Right atrium auricular region (tissue), 2 donors: ENCODE data around the gene SMIM38. TPM values are rescaled to one million over a fixed set of nuclear protein-coding genes. Genes with fewer than 3 reads are reported as not detected.

Source experiments
- DNase-seq: peaks from one replicate; pipeline ENCODE4 v3.0.0-alpha.2; 2019; ENCODE audit warnings: low spot score
- H3K27ac ChIP-seq, 2 donors: fragments of 200-600 bp; sonication (generic); 1 replicate in 1 of 2; 2 replicates in 1 of 2; pipeline ENCODE4 v1.5.1; 2016 to 2019
- H3K27me3 ChIP-seq, 2 donors: fragments of 200-600 bp; sonication (generic); one replicate each; pipeline versions ENCODE4 v1.5.1 to v1.6.0; 2017 to 2019
- H3K36me3 ChIP-seq: fragments of 200-600 bp; sonication (generic); one replicate; pipeline ENCODE4 v1.5.1; 2016
- H3K4me1 ChIP-seq, 2 donors: fragments of 200-600 bp; sonication (generic); one replicate each; pipeline versions ENCODE4 v1.5.1 to v1.6.0; 2017 to 2019
- H3K4me3 ChIP-seq, 2 donors: fragments of 200-600 bp; sonication (generic); 1 replicate in 1 of 2; 2 replicates in 1 of 2; pipeline ENCODE4 v1.5.1; 2017 to 2019; ENCODE audit warnings: mild to moderate bottlenecking in 1 of 2, moderate library complexity in 1 of 2
- H3K9me3 ChIP-seq, 2 donors: fragments of 200-600 bp; sonication (generic); one replicate each; pipeline ENCODE4 v1.5.1; 2019
- total RNA-seq, 2 donors: library from RNA; depleted of rRNA; stranded (reverse); fragments of >200 nt; gene quantifications; one replicate each; pipeline ENCODE4 v1.1.0, GENCODE V29; 2016
- TF ChIP-seq, protein P1 (sequence below), 2 donors: fragments of 200-600 bp; sonication (generic); IDR thresholded peaks; one replicate each; pipeline ENCODE4 v1.5.1; 2019; ENCODE audit warnings: antibody characterized with exemption in 2 of 2

SMIM38 gene
- total RNA-seq, 2 donors from 2014 or later, result 0.35 TPM; not detected in 1

DNA sequence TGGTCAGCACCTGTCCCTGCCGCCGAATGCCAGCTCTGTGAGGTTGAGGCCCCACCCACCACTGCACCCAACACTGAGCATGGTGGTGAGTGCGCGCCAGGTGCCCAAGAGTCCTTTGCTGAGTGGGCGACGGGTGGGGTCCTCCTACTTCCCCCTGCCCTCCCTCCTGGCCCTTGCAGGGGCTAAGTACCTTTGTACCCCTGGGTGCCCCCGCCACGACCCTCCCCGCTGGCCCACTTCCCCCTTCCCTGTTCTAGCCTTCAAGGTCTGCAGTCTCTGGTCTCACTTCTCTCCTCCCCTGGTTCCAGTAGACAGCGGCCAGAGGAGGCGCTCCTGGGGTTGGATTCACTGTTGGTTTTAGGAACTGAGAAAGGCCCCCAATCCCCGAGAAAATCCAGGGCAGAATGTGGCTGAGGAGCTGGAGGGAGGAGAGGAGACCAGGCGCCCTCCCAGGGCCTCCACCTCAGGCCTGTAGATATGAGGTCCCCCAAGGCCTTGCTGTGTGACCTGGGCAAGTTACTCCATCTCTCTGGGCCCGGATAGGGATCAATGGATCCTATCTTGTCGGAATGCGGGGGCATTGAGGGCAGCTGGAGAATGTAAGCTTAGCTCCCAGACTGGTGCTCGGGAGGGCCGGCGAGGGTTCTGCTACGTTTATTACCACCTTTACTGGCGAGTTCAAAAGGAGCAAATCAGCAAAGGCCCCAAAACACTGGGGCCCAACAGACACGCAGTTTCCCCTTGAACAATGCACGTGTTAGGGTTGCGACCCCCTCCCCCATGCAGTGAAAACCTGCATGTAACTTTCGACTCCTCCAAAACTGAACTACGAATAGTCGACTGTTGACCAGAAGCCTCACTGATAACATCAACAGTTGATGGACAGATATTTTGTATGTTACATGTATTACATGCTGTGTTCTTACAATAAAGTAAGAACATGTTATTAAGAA lies 31.9 kb upstream of the SMIM38 start:
- Histone ChIP-seq H3K27ac (peak overlapping the region; percentile 23 to 50), H3K9me3 (peaks cover 0 to 12% of the 10 kb centered on the region in 2 donors), H3K36me3 (no peaks in the 10 kb centered on the region), H3K4me1 (peaks cover 0 to 40% of the 10 kb centered on the region in 2 donors), H3K27me3 (no peaks in the 10 kb centered on the region), H3K4me3 (no peak overlapping the region)
- DNase-seq, result no peak
- TF ChIP-seq, protein P1, sequence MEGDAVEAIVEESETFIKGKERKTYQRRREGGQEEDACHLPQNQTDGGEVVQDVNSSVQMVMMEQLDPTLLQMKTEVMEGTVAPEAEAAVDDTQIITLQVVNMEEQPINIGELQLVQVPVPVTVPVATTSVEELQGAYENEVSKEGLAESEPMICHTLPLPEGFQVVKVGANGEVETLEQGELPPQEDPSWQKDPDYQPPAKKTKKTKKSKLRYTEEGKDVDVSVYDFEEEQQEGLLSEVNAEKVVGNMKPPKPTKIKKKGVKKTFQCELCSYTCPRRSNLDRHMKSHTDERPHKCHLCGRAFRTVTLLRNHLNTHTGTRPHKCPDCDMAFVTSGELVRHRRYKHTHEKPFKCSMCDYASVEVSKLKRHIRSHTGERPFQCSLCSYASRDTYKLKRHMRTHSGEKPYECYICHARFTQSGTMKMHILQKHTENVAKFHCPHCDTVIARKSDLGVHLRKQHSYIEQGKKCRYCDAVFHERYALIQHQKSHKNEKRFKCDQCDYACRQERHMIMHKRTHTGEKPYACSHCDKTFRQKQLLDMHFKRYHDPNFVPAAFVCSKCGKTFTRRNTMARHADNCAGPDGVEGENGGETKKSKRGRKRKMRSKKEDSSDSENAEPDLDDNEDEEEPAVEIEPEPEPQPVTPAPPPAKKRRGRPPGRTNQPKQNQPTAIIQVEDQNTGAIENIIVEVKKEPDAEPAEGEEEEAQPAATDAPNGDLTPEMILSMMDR (IDR thresholded peaks at IDR 0.05), result no peak

DNA sequence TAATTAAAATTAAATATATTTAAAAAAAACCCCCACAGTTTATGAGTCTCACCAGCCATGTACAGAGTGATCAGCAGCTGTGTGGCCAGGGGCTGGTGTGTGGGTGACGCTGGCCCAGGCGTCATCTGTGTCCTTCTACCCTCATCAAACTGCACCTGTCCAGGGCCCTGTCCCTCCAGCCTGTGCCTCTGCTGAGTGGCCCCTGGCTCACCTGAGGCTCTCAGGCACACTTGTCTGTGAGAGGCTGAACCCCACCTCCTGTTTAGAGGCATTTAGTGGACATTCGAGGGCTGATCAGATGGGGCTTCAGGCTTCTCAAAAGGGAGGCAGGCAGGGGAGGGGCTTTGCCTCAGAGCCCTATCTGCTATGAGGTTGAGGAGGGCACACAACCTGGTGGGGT lies 29.9 kb upstream of the SMIM38 start:
- Histone ChIP-seq H3K27me3 (no peaks in the 10 kb centered on the region), H3K4me3 (no peak overlapping the region), H3K4me1 (peaks cover 0 to 43% of the 10 kb centered on the region in 2 donors), H3K9me3 (peaks cover 0 to 8% of the 10 kb centered on the region in 2 donors), H3K36me3 (no peaks in the 10 kb centered on the region), H3K27ac (no peak overlapping the region)
- no peak for DNase-seq
- TF ChIP-seq, protein P1 (IDR thresholded peaks at IDR 0.05), result no peak

DNA sequence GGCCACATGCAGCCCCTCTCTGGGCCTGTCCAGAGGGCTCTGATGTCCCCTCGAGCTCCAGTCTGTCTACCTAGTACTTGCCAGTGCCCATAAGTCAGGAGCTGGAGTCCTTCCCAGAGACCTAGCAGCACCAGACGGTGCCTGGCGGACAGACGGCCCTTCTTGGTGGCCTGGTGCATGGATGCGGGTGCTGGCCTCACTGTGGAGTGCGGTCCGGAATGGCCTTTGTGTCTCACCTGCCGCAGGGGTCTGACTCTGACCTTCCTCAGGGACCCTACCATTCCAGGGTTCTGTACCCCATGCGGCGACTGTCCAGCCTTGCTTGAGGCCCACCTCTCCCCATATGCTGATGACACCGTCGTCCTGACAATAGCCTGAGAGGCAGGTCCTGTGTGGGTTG lies 29.4 kb upstream of the SMIM38 start:
- Histone ChIP-seq H3K4me3 (no peak overlapping the region), H3K36me3 (no peaks in the 10 kb centered on the region), H3K27me3 (no peaks in the 10 kb centered on the region), H3K27ac (no peak overlapping the region), H3K9me3 (peaks cover 0 to 8% of the 10 kb centered on the region in 2 donors), H3K4me1 (peaks cover 0 to 47% of the 10 kb centered on the region in 2 donors)
- TF ChIP-seq, protein P1 (IDR thresholded peaks at IDR 0.05), result no peak
- no peak for DNase-seq

DNA sequence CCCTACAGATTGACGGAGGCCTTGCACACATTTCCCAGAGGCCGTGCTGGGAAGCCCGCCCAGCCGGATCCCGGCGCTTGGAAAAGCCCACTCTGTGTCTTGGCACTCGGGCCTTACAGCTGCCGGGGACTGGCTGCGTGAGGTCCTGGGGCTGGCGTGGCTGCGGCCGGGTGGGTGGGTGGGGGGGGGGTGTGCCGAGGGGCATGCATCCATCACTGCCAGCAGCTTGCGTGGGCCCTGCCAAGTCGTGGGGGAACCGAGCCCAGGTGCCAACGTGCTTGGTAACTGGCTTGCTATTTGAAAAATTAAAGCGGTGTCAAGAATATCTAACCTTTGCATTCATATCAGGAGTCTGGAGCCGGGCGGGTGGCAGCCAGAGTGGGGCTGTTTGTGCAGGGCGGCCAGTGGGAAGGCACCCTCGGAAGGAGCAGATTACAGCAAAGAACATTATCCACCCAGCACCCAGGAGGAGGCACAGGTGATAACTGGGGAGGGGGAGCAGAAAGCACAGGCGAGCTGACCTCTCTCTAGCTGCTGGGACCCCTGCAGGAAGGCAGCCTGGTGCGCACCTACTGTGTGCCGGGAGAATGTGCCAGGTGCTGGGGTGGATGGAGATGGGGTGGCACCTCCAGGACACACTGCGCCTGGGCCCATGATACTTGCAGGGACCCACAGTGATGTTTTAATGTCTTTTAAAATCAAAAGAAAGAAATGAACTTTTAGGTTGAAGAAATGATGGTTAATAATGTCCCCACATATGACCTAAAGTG lies 28.5 kb upstream of the SMIM38 start:
- H3K27me3 ChIP-seq, result no peaks in the 10 kb centered on the region
- no peak overlapping the region for H3K4me3 ChIP-seq
- no peak overlapping the region for H3K27ac ChIP-seq
- no peaks in the 10 kb centered on the region for H3K36me3 ChIP-seq
- peaks cover 0 to 47% of the 10 kb centered on the region in 2 donors for H3K4me1 ChIP-seq
- no peak for DNase-seq
- TF ChIP-seq, protein P1 (IDR thresholded peaks at IDR 0.05), result no peak
- H3K9me3 ChIP-seq, result peaks cover 0 to 8% of the 10 kb centered on the region in 2 donors

DNA sequence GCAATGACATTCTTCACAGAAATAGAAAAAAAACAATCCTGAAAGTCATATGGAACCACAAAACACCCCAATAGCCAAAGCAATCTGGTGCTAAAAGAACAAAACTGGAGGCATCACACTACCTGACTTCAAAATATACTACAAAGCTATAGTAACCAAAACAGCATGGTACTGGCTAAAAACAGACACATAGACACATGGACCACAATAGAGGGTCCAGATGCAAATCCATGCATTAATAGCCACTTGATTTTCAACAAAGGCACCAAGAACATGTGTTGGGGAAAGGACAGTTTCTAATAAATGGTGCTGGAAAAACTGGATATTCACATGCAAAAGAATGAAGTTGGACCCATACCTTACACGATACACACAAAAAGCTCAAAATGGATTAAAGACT lies 27.9 kb upstream of the SMIM38 start:
- Histone ChIP-seq H3K36me3 (no peaks in the 10 kb centered on the region), H3K27me3 (no peaks in the 10 kb centered on the region), H3K27ac (no peak overlapping the region), H3K4me3 (no peak overlapping the region), H3K4me1 (peaks cover 0 to 41% of the 10 kb centered on the region in 2 donors), H3K9me3 (peaks cover 0 to 8% of the 10 kb centered on the region in 2 donors)
- DNase-seq, result no peak
- TF ChIP-seq, protein P1 (IDR thresholded peaks at IDR 0.05), result no peak
